GM18508 (cell line): ENCODE results near the gene RYR2.

ENCODE experiments used
- ATAC-seq: cut with Tn5 transposase; IDR thresholded peaks from one replicate; pipeline ENCODE4 v1.9.1; 2021; ENCODE audit warnings: moderate number of reproducible peaks; ENCODE audit not compliant: insufficient read depth, unreplicated experiment

The RYR2 gene

GRCh38 chr1:237687804-237688203 lies 645.8 kb downstream of the RYR2 start:
- ATAC-seq = no peak

GRCh38 chr1:237690656-237691055 lies 648.7 kb downstream of the RYR2 start:
- no peak for ATAC-seq

- no peak for ATAC-seq
Measured at GRCh38 chr1:237692255-237692654, 650.3 kb downstream of the RYR2 start.

- no peak for ATAC-seq
Measured at GRCh38 chr1:237695878-237696277, 653.9 kb downstream of the RYR2 start.

- ATAC-seq = no peak
Measured at GRCh38 chr1:237700181-237700580, 658.2 kb downstream of the RYR2 start.

GRCh38 chr1:237701534-237701933 lies 659.5 kb downstream of the RYR2 start:
- no peak for ATAC-seq

GRCh38 chr1:237702161-237702560 lies 660.2 kb downstream of the RYR2 start:
- ATAC-seq = no peak

GRCh38 chr1:237705462-237705861 lies 663.5 kb downstream of the RYR2 start:
- ATAC-seq = no peak

- ATAC-seq = no peak
Measured at GRCh38 chr1:237709355-237709754, 667.4 kb downstream of the RYR2 start.

GRCh38 chr1:237711281-237711680 lies 669.3 kb downstream of the RYR2 start:
- no peak for ATAC-seq

GRCh38 chr1:237712082-237712481 lies 670.1 kb downstream of the RYR2 start:
- no peak for ATAC-seq

GRCh38 chr1:237712586-237713157 lies 670.7 kb downstream of the RYR2 start:
- ATAC-seq = no peak

GRCh38 chr1:237713916-237714315 lies 671.9 kb downstream of the RYR2 start:
- ATAC-seq = no peak

GRCh38 chr1:237717106-237717505 lies 675.1 kb downstream of the RYR2 start:
- ATAC-seq = no peak

GRCh38 chr1:237730826-237731350 lies 688.9 kb downstream of the RYR2 start:
- ATAC-seq = no peak

GRCh38 chr1:237732657-237733056 lies 690.7 kb downstream of the RYR2 start:
- ATAC-seq = no peak

- ATAC-seq = no peak
Measured at GRCh38 chr1:237736372-237737029, 694.5 kb downstream of the RYR2 start.

GRCh38 chr1:237737448-237737847 lies 695.5 kb downstream of the RYR2 start:
- no peak for ATAC-seq

GRCh38 chr1:237737938-237738610 lies 696.1 kb downstream of the RYR2 start:
- no peak for ATAC-seq

- no peak for ATAC-seq
Measured at GRCh38 chr1:237740846-237741245, 698.9 kb downstream of the RYR2 start.

GRCh38 chr1:237745545-237745944 lies 703.6 kb downstream of the RYR2 start:
- no peak for ATAC-seq
